MCF 10A (cell line): Measurements from ENCODE around the gene LIN28A. TPM values are rescaled to one million over a fixed set of nuclear protein-coding genes. Genes with fewer than 3 reads are reported as not detected.

Experiments used
- BruUV-seq: library from RNA; stranded (reverse); fragments of 400-500 nt; replicated peaks from 2 replicates; lab custom pipeline; 2021; lab: Mats Ljungman, UMichigan
- CTCF ChIA-PET: fragments of 300-600 bp; sonication (Branson Sonifier 250); formaldehyde crosslinking; extraction: SDS; loops from one replicate; lab custom pipeline; 2021; ENCODE audit warnings: antibody characterized with exemption, inconsistent platforms; lab: Yijun Ruan, JAX
- POLR2A ChIA-PET: fragments of 300-600, 350-650 bp; sonication (Branson Sonifier 250); formaldehyde crosslinking; extraction: SDS; loops from one replicate; lab custom pipeline; 2020; ENCODE audit warnings: antibody characterized with exemption, inconsistent platforms; lab: Yijun Ruan, JAX
- DNase-seq: peaks from one replicate; pipeline ENCODE4 v3.0.0-alpha.2; 2018; ENCODE audit not compliant: unreplicated experiment
- H3K27ac Mint-ChIP-seq: one replicate; pipeline ENCODE4 v1.8.0; 2022; ENCODE audit warnings: mild to moderate bottlenecking, low read depth, mixed read lengths; ENCODE audit not compliant: unreplicated experiment
- H3K27me3 Mint-ChIP-seq: one replicate; pipeline ENCODE4 v1.8.0; 2022; ENCODE audit warnings: mixed read lengths; ENCODE audit not compliant: insufficient read depth, unreplicated experiment
- H3K36me3 Mint-ChIP-seq: one replicate; pipeline ENCODE4 v1.8.0; 2022; ENCODE audit warnings: mild to moderate bottlenecking, moderate library complexity, mixed read lengths; ENCODE audit not compliant: insufficient read depth, unreplicated experiment
- H3K4me1 Mint-ChIP-seq: one replicate; pipeline ENCODE4 v1.8.0; 2022; ENCODE audit warnings: mixed read lengths; ENCODE audit not compliant: insufficient read depth, unreplicated experiment
- H3K4me3 Mint-ChIP-seq: one replicate; pipeline ENCODE4 v1.8.0; 2022; ENCODE audit warnings: mild to moderate bottlenecking, moderate library complexity, mixed read lengths; ENCODE audit not compliant: unreplicated experiment
- H3K9me3 Mint-ChIP-seq: one replicate; pipeline ENCODE4 v1.8.0; 2022; ENCODE audit warnings: mixed read lengths; ENCODE audit not compliant: unreplicated experiment
- intact Hi-C: fragments of 100-400 bp; cut with micrococcal nuclease; formaldehyde crosslinking; loops from 2 replicates; pipeline ENCODE4 v1.14.1; 2022
- total RNA-seq: library from RNA; stranded (reverse); gene quantifications from 2 replicates; pipeline ENCODE4 v1.2.3, GENCODE V29; 2022
- TF ChIP-seq, protein P1 (sequence below): fragments of 200-600 bp; IDR thresholded peaks from one replicate; pipeline ENCODE4 v1.8.0; 2022; ENCODE audit warnings: antibody characterized with exemption, mild to moderate bottlenecking; ENCODE audit not compliant: unreplicated experiment

LIN28A gene
- total RNA-seq, 1 experiment from 2014 or later, result not detected

DNA sequence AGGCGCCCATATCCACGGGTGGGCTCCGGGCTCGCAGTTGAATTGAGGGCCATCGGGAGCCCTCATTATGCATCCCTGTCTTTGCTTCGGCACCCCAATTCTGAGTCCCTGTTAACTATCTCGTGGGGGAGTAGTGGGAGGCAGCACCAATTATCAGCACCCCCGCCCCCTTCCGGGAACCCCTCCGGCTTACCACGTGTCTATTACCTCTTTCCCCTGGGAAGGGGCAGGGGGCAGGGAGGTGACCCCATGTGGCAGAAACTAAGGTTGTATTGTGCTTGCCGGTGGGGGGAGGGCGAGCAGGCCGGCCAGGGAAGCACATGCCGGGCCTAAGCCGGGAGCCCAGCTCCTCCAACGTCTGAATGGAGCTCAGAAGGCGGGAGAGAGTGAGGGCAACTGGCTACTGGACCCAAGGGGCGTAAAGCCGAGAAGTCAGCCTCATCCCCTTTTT lies 1.0 kb downstream of the LIN28A start:
- no peak for DNase-seq
- Mint-ChIP-seq H3K27ac (no peak overlapping the region), H3K9me3 (no peaks in the 10 kb centered on the region), H3K4me1 (peaks cover 8% of the 10 kb centered on the region), H3K36me3 (no peaks in the 10 kb centered on the region), H3K4me3 (no peak overlapping the region), H3K27me3 (peaks cover 78% of the 10 kb centered on the region)
- CTCF ChIA-PET, result interaction anchor here (0.6 to 0.9 kb wide), 3 partner anchors 9 to 1260 kb away, joined by 3 read pairs; partner anchors contain the start of gene IFI6
- intact Hi-C loops, result no loop called here
- TF ChIP-seq, protein P1, sequence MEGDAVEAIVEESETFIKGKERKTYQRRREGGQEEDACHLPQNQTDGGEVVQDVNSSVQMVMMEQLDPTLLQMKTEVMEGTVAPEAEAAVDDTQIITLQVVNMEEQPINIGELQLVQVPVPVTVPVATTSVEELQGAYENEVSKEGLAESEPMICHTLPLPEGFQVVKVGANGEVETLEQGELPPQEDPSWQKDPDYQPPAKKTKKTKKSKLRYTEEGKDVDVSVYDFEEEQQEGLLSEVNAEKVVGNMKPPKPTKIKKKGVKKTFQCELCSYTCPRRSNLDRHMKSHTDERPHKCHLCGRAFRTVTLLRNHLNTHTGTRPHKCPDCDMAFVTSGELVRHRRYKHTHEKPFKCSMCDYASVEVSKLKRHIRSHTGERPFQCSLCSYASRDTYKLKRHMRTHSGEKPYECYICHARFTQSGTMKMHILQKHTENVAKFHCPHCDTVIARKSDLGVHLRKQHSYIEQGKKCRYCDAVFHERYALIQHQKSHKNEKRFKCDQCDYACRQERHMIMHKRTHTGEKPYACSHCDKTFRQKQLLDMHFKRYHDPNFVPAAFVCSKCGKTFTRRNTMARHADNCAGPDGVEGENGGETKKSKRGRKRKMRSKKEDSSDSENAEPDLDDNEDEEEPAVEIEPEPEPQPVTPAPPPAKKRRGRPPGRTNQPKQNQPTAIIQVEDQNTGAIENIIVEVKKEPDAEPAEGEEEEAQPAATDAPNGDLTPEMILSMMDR, result no peak
- no TSS peak for BruUV-seq
- POLR2A ChIA-PET, result no interaction called here

DNA sequence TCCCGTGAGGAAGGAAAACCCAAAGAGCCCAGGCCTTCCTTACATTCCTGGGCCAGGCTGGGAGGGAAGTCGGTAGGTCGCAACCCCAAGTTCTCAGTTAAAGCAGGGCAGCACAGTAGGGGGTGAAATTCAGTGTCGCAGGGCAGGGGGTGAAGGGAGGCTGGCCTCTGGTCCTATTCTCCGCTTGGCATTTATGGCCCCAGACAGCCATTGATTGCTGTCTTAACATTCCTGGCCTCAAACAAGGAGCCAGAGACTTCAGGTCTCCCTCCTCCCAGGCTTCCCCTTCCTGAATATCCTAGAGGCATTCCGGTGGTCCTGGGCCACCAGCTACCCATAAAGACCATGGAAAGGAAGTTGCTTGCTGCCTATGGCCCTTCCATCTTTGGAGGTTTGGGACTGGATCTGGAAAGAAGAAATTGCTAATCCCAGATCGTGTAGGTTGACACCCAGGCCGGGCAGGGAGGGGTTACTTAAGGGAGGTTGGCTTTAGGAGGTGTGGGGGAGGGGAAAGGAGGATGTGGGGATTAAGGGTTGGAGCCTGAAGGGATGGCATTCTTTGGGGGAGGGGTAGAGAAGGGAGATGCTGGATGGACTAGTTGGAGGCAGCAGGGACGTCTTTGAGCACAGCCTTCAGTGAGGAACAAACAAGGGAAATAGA lies 1.7 kb downstream of the LIN28A start:
- H3K9me3 Mint-ChIP-seq, result no peaks in the 10 kb centered on the region
- no peak for DNase-seq
- peaks cover 8% of the 10 kb centered on the region for H3K4me1 Mint-ChIP-seq
- no peak overlapping the region for H3K4me3 Mint-ChIP-seq
- CTCF ChIA-PET, result interaction anchor here (0.8 to 0.9 kb wide), 2 partner anchors 9 to 10 kb away, joined by 3 read pairs; no protein-coding TSS in a partner anchor
- H3K27me3 Mint-ChIP-seq, result peaks cover 78% of the 10 kb centered on the region
- TF ChIP-seq, protein P1, result no peak
- H3K36me3 Mint-ChIP-seq, result no peaks in the 10 kb centered on the region
- no peak overlapping the region for H3K27ac Mint-ChIP-seq
- POLR2A ChIA-PET, result no interaction called here
- intact Hi-C loops, result no loop called here
- BruUV-seq, result no TSS peak

DNA sequence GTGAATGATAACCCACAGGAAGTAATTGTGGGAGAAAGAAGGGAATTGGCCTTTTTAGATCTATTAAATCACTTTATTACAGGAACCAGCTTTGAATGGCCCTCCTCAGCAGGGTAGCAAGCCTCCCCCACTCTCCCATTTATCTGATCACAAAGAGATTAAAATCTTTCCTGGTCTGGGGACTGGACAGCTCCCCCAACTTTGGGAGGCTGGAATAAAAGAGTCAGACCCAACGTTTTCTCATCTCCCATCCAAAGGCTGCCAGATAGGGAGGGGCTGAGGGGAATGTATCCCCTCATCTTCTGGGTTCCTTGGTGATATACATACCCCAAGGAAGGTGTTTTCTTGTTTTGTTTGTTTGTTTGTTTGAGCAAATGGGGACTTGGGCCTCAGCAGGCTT lies 2.4 kb downstream of the LIN28A start:
- H3K4me1 Mint-ChIP-seq, result peaks cover 8% of the 10 kb centered on the region
- H3K27ac Mint-ChIP-seq, result no peak overlapping the region
- no TSS peak for BruUV-seq
- POLR2A ChIA-PET, result no interaction called here
- H3K4me3 Mint-ChIP-seq, result no peak overlapping the region
- no peaks in the 10 kb centered on the region for H3K9me3 Mint-ChIP-seq
- no peaks in the 10 kb centered on the region for H3K36me3 Mint-ChIP-seq
- CTCF ChIA-PET, result interaction anchor here (0.7 to 1.0 kb wide), 2 partner anchors 153 to 179 kb away, joined by 3 read pairs; partner anchors contain the start of gene CEP85
- intact Hi-C loops, result no loop called here
- no peak for DNase-seq
- peaks cover 78% of the 10 kb centered on the region for H3K27me3 Mint-ChIP-seq
- TF ChIP-seq, protein P1, result no peak

DNA sequence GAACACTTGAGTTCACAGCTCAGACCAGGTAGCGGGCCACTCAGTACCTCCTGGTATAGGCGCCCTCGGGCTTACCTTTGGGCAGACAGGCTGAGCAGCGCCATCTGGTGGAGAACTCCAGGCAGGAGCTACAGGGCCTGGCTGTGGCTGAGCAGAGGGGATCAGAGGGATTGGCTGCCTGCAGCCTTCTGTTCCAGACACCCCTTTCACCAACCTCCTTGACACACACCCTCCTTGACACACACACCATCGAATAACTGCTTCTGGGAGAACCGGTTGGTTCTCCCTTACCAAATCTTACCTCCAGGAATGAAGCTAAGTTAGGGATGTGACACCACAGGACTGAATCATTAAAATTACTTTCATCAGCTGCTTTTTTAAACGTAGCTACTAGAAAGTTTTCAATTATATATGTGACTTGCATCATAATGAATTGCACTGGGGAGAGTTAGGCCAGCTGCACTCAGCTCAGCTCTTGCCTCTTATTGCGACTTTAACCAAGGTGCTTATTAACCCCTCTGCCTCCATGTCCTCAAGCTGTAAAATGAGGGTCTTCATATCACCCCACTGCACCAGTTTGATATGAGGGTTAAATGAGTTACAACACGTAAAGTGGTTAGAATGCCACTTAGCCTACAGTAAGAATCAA lies 6.6 kb downstream of the LIN28A start:
- TF ChIP-seq, protein P1, result peak; percentile 83
- ChIA-PET CTCF (interaction anchor here (0.5 to 4.0 kb wide), 62 partner anchors 8 to 1760 kb away, joined by 3 to 26 read pairs (median 4); partner anchors contain the start of genes CEP85, SH3BGRL3 and UBXN11), POLR2A (interaction anchor here (0.6 to 1.7 kb wide), 8 partner anchors 9 to 142 kb away, joined by 3 to 9 read pairs (median 4); partner anchors contain the start of genes DHDDS and SH3BGRL3)
- peaks cover 4% of the 10 kb centered on the region for H3K36me3 Mint-ChIP-seq
- H3K27ac Mint-ChIP-seq, result no peak overlapping the region
- no peaks in the 10 kb centered on the region for H3K9me3 Mint-ChIP-seq
- DNase-seq, result peak; percentile 76
- intact Hi-C loops, result loop anchor here (1.0 kb wide), 1 partner anchor 142 kb away; no protein-coding TSS in a partner anchor
- peaks cover 65% of the 10 kb centered on the region for H3K27me3 Mint-ChIP-seq
- no peak overlapping the region for H3K4me3 Mint-ChIP-seq
- no TSS peak for BruUV-seq
- H3K4me1 Mint-ChIP-seq, result no peaks in the 10 kb centered on the region
